NCI-H2081 (cell line): ENCODE measurements around the gene MAPK7.

ENCODE experiments used
- DNase-seq, 2 experiments: peaks; one replicate each; lab custom pipeline; 2025; lab: John Stamatoyannopoulos, UW

Gene MAPK7

GRCh38 chr17:19399750-19400450 is 21.6 kb downstream of the MAPK7 start:
- DNase-seq, result no peak

- DNase-seq, result no peak
Measured at GRCh38 chr17:19401321-19402010, 23.2 kb downstream of the MAPK7 start.

GRCh38 chr17:19402171-19402570 is 23.9 kb downstream of the MAPK7 start:
- no peak for DNase-seq

GRCh38 chr17:19403021-19403420 is 24.7 kb downstream of the MAPK7 start:
- no peak for DNase-seq

- no peak for DNase-seq
Measured at GRCh38 chr17:19404264-19404663, 26.0 kb downstream of the MAPK7 start.

GRCh38 chr17:19405114-19405513 is 26.8 kb downstream of the MAPK7 start:
- DNase-seq, result no peak

GRCh38 chr17:19407601-19408345 is 29.5 kb downstream of the MAPK7 start:
- DNase-seq, result no peak

- no peak for DNase-seq
Measured at GRCh38 chr17:19408346-19408710, 30.0 kb downstream of the MAPK7 start.

- no peak for DNase-seq
Measured at GRCh38 chr17:19409066-19409465, 30.8 kb downstream of the MAPK7 start.

GRCh38 chr17:19409509-19409908 is 31.2 kb downstream of the MAPK7 start:
- DNase-seq, result no peak

GRCh38 chr17:19410091-19410490 is 31.8 kb downstream of the MAPK7 start:
- no peak for DNase-seq

- no peak for DNase-seq
Measured at GRCh38 chr17:19410875-19411620, 32.8 kb downstream of the MAPK7 start, which contains the start of gene RNF112. TSS of gene RNF112 (plus strand) at chr17:19411232. CDS start at chr17:19411409, 177 bp downstream.

- no peak for DNase-seq
Measured at GRCh38 chr17:19411631-19412030, 33.3 kb downstream of the MAPK7 start.

GRCh38 chr17:19412510-19412909 is 34.2 kb downstream of the MAPK7 start:
- DNase-seq, result no peak

GRCh38 chr17:19412984-19413383 is 34.7 kb downstream of the MAPK7 start:
- DNase-seq, result no peak

- DNase-seq, result no peak
Measured at GRCh38 chr17:19413761-19414160, 35.5 kb downstream of the MAPK7 start.

GRCh38 chr17:19414396-19415280 is 36.3 kb downstream of the MAPK7 start:
- DNase-seq, result no peak

GRCh38 chr17:19415311-19415710 is 37.0 kb downstream of the MAPK7 start:
- no peak for DNase-seq

GRCh38 chr17:19415806-19416775 is 37.8 kb downstream of the MAPK7 start:
- no peak for DNase-seq

- DNase-seq, result no peak
Measured at GRCh38 chr17:19417611-19418010, 39.3 kb downstream of the MAPK7 start.
